CD4-positive, alpha-beta T cell (primary cell): ENCODE data around the gene TLR7. TPM values are rescaled to one million over a fixed set of nuclear protein-coding genes. Genes with fewer than 3 reads are reported as not detected.

Experiments
- ATAC-seq: fragments of 200-7000 bp; cut with Tn5 transposase; one replicate; pipeline ENCODE4 v1.10.0; 2022; ENCODE audit warnings: mild to moderate bottlenecking; ENCODE audit not compliant: poor library complexity
- CTCF ChIA-PET: fragments of 350-600 bp; sonication (Branson Sonifier 250); formaldehyde crosslinking; loops from one replicate; lab custom pipeline; 2021; ENCODE audit warnings: antibody characterized with exemption, inconsistent platforms; lab: Charles Lee
- POLR2A ChIA-PET: fragments of 350-600 bp; sonication (Branson Sonifier 250); formaldehyde crosslinking; loops from one replicate; lab custom pipeline; 2021; ENCODE audit warnings: antibody characterized with exemption, inconsistent platforms; lab: Charles Lee
- DNase-seq, 14 experiments: peaks; one replicate each; pipeline ENCODE4 v3.0.0-alpha.2; 2013 to 2020; ENCODE audit warnings: mixed read lengths in 2 of 14
- H3K27ac ChIP-seq, 2 donors: one replicate each; pipeline versions ENCODE4 v1.5.1 to v1.7.0; 2013; ENCODE audit warnings: low read length in 2 of 2, low read depth in 1 of 2, mild to moderate bottlenecking in 1 of 2
- H3K27me3 ChIP-seq, 2 experiments: 1 replicate in 1 of 2; 2 replicates in 1 of 2; pipeline versions ENCODE4 v1.6.1 to v1.7.0; 2013; ENCODE audit warnings: low read length in 2 of 2, control low read depth in 1 of 2, mild to moderate bottlenecking in 1 of 2, moderate library complexity in 1 of 2; ENCODE audit not compliant: insufficient read depth in 2 of 2, control insufficient read depth in 1 of 2
- H3K36me3 ChIP-seq: one replicate; pipeline ENCODE4 v1.6.1; 2013; ENCODE audit warnings: low read length, control low read depth; ENCODE audit not compliant: insufficient read depth
- H3K4me1 ChIP-seq: one replicate; pipeline ENCODE4 v1.6.1; 2013; ENCODE audit warnings: low read length, control low read depth; ENCODE audit not compliant: insufficient read depth
- H3K4me3 ChIP-seq: one replicate; pipeline ENCODE4 v1.5.1; 2013; ENCODE audit warnings: mild to moderate bottlenecking, low read length, moderate library complexity
- H3K9me3 ChIP-seq, 2 experiments: 1 replicate in 1 of 2; 2 replicates in 1 of 2; pipeline versions ENCODE4 v1.6.1 to v1.7.0; 2013; ENCODE audit warnings: low read length in 2 of 2, mild to moderate bottlenecking in 2 of 2, control low read depth in 1 of 2, moderate library complexity in 1 of 2; ENCODE audit not compliant: control insufficient read depth in 1 of 2, insufficient read depth in 1 of 2
- H3K27ac Mint-ChIP-seq: one replicate; pipeline ENCODE4 v1.8.0; 2020; ENCODE audit warnings: mixed read lengths
- H3K27me3 Mint-ChIP-seq: one replicate; pipeline ENCODE4 v1.8.0; 2021; ENCODE audit warnings: mixed read lengths
- H3K36me3 Mint-ChIP-seq: one replicate; pipeline ENCODE4 v1.8.0; 2021; ENCODE audit warnings: low read depth, mixed read lengths
- H3K4me1 Mint-ChIP-seq: one replicate; pipeline ENCODE4 v1.8.0; 2021; ENCODE audit warnings: low read depth, mixed read lengths
- H3K4me3 Mint-ChIP-seq: one replicate; pipeline ENCODE4 v1.8.0; 2020; ENCODE audit warnings: mild to moderate bottlenecking, mixed read lengths
- H3K9me3 Mint-ChIP-seq: one replicate; pipeline ENCODE4 v1.8.0; 2020; ENCODE audit warnings: mixed read lengths
- intact Hi-C, 2 experiments: fragments of 100-400 bp; cut with DNase I in 1 of 2; cut with micrococcal nuclease in 1 of 2; formaldehyde crosslinking; loops; one replicate each; pipeline versions ENCODE4 v1.15.1 to v1.9.0; 2023 to 2025; cut with DNase I, micrococcal nuclease
- total RNA-seq, 174 experiments: library from RNA in 2 of 174; stranded (reverse) in 2 of 174; gene quantifications; one replicate each; pipeline ENCODE4 v1.2.3 and lab custom pipeline; 2021 to 2026
- TF ChIP-seq, protein P1 (sequence below): fragments of 200-600 bp; IDR thresholded peaks from one replicate; pipeline ENCODE4 v1.8.0; 2022; ENCODE audit warnings: antibody characterized with exemption, mild to moderate bottlenecking

Gene TLR7
- total RNA-seq, 2 experiments from 2014 or later = 0.06 TPM; not detected in 1

DNA sequence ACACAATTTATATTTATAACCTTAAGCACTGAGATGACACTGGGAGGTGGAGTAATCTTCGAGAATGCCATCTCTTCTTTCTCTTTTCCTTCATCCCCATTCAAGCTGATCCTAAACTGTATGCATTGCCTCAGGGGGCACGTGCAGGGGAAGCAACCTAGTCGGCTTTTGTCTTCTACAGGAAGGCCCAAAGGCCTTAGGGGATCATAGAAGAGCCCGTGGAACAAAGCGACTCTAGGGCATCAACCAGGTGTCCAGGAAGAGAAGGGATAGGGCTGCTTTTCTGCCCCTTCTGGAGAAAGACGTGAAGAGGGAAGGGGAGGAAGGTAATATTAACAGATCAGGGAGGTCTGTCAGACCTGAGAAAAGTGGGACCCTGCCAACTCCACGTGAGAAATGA, 32.6 kb downstream of the TLR7 start:
- H3K27ac Mint-ChIP-seq = no peak overlapping the region
- intact Hi-C loops = no loop called here
- no peaks in the 10 kb centered on the region for H3K36me3 ChIP-seq
- DNase-seq = no peak
- TF ChIP-seq, protein P1, sequence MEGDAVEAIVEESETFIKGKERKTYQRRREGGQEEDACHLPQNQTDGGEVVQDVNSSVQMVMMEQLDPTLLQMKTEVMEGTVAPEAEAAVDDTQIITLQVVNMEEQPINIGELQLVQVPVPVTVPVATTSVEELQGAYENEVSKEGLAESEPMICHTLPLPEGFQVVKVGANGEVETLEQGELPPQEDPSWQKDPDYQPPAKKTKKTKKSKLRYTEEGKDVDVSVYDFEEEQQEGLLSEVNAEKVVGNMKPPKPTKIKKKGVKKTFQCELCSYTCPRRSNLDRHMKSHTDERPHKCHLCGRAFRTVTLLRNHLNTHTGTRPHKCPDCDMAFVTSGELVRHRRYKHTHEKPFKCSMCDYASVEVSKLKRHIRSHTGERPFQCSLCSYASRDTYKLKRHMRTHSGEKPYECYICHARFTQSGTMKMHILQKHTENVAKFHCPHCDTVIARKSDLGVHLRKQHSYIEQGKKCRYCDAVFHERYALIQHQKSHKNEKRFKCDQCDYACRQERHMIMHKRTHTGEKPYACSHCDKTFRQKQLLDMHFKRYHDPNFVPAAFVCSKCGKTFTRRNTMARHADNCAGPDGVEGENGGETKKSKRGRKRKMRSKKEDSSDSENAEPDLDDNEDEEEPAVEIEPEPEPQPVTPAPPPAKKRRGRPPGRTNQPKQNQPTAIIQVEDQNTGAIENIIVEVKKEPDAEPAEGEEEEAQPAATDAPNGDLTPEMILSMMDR = no peak
- no peak overlapping the region for H3K4me3 Mint-ChIP-seq
- peaks cover 4% of the 10 kb centered on the region for H3K4me1 Mint-ChIP-seq
- H3K27me3 ChIP-seq = no peaks in the 10 kb centered on the region
- no peaks in the 10 kb centered on the region for H3K36me3 Mint-ChIP-seq
- POLR2A ChIA-PET = no interaction called here
- H3K9me3 ChIP-seq = no peaks in the 10 kb centered on the region
- no peak for ATAC-seq
- H3K4me3 ChIP-seq = no peak overlapping the region
- no peaks in the 10 kb centered on the region for H3K27me3 Mint-ChIP-seq
- H3K9me3 Mint-ChIP-seq = no peaks in the 10 kb centered on the region
- CTCF ChIA-PET = no interaction called here
- H3K4me1 ChIP-seq = peaks cover 5% of the 10 kb centered on the region
- no peak overlapping the region for H3K27ac ChIP-seq

DNA sequence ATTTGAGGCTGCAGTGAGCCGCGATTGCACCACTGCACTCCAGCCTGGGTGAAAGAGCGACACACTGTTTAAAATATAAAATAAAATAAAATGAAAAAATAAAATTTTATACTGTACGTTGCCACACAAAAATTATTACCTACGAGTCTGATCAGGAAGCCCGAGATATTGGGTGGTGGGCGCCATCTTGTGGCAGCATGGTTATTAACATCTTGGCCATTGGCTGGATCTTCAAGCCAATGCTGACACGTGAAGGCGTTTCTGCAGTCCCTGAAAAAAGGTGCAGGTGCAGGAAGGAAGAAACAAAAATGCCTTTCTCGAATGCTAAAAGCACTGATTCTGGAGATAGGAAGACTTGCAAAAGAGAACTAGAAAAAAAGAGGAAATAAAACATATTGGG, 34.6 kb downstream of the TLR7 start:
- TF ChIP-seq, protein P1 = peak; percentile 61
- Mint-ChIP-seq H3K27me3 (no peaks in the 10 kb centered on the region), H3K4me1 (peaks cover 4% of the 10 kb centered on the region), H3K27ac (no peak overlapping the region), H3K9me3 (no peaks in the 10 kb centered on the region), H3K36me3 (no peaks in the 10 kb centered on the region), H3K4me3 (no peak overlapping the region)
- Histone ChIP-seq H3K4me1 (peaks cover 5% of the 10 kb centered on the region), H3K27me3 (no peaks in the 10 kb centered on the region), H3K36me3 (no peaks in the 10 kb centered on the region), H3K4me3 (no peak overlapping the region), H3K9me3 (no peaks in the 10 kb centered on the region), H3K27ac (no peak overlapping the region)
- intact Hi-C loops = no loop called here
- CTCF ChIA-PET = interaction anchor here (1.6 kb wide), 1 partner anchor 587 kb away, joined by 3 read pairs; no protein-coding TSS in a partner anchor
- DNase-seq = peak; percentile 40 to 80 (median 60)
- POLR2A ChIA-PET = no interaction called here
- peak; percentile 66 for ATAC-seq

DNA sequence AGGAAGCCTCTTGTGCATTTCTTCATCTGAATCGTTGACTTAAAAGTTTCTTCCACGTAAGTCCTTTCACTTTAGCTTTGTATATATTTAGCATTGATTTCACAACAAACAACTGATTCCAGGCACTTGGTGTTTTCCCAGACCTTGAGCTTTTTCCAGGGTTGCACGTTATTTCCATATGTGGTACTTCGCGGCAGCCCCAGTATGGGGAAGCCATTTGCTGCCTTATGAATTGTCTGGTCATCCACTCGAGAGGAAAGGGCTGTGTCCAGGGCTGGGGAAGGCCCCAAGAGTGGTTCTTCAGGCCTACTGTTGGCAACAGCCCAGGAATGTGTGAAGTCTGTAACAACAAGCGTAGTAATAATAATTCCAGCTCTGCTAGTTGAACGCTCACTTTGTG, 36.8 kb downstream of the TLR7 start:
- Histone ChIP-seq H3K27ac (no peak overlapping the region), H3K4me1 (peaks cover 5% of the 10 kb centered on the region), H3K4me3 (no peak overlapping the region), H3K36me3 (no peaks in the 10 kb centered on the region), H3K27me3 (no peaks in the 10 kb centered on the region), H3K9me3 (no peaks in the 10 kb centered on the region)
- DNase-seq (peak in 1 of 14 experiments; percentile 20), ATAC-seq (no peak)
- Mint-ChIP-seq H3K27me3 (no peaks in the 10 kb centered on the region), H3K36me3 (no peaks in the 10 kb centered on the region), H3K4me3 (no peak overlapping the region), H3K27ac (no peak overlapping the region), H3K4me1 (peaks cover 4% of the 10 kb centered on the region), H3K9me3 (no peaks in the 10 kb centered on the region)
- TF ChIP-seq, protein P1 = no peak
- CTCF ChIA-PET = no interaction called here
- POLR2A ChIA-PET = no interaction called here
- intact Hi-C loops = no loop called here
